ENCODE results near the gene KCNJ1. TPM values are rescaled to one million over a fixed set of nuclear protein-coding genes. Genes with fewer than 3 reads are reported as not detected.

Gene KCNJ1
- total RNA-seq, 1 experiment from 2014 or later, result not detected

DNA sequence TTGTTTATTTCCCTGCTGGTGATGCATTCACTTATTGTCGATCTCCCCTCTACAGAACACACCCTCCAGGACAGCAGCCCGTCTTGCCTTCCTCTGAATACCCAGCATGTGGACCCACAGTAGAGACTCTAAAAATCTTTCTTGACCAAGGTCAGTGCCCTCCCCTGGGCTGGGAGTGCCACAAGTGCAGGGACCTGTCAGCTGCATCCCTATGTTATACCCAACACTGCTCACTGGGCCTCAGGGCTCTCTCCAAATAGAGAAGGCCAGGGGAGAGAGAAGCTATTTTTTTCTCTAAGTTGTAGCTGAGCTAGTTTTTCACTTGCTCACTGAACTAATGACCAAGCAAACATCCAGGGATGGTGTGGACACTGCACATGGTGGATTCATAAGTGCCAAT is 9.8 kb downstream of the KCNJ1 start:
- no peaks in the 10 kb centered on the region for H3K9me2 ChIP-seq (replicated peaks; ENCODE audit: low read length)
- no peaks in the 10 kb centered on the region for H3K9me3 ChIP-seq (ENCODE audit: low read length)
- CTCF ChIA-PET, result no interaction called here
- DNase-seq (no peak), ATAC-seq (no peak)
- intact Hi-C loops (cut with micrococcal nuclease), result no loop called here
- no peak overlapping the region for H3K27ac ChIP-seq (ENCODE audit: low read length)
- H3K27me3 ChIP-seq (ENCODE audit: low read length), result peaks cover 5% of the 10 kb centered on the region; the same call in 1 of the 2 replicates
- BruUV-seq (replicated peaks), result no TSS peak
- no peaks in the 10 kb centered on the region for H3K79me2 ChIP-seq (ENCODE audit: low read length)
- H3F3A ChIP-seq (ENCODE audit: low read length, unreplicated experiment), result no peaks in the 10 kb centered on the region
- H2AFZ ChIP-seq (ENCODE audit: low read length), result no peak overlapping the region
- no peaks in the 10 kb centered on the region for H3K4me1 ChIP-seq (ENCODE audit: insufficient read depth, low read length)
- no peaks in the 10 kb centered on the region for H4K20me1 ChIP-seq (ENCODE audit: low read length)
- TF ChIP-seq EZH2phosphoT487 (IDR thresholded peaks at IDR 0.05; ENCODE audit: borderline replicate concordance, low read length) (no peak), CTCF (conservative IDR thresholded peaks at IDR 0.05; ENCODE audit: low read depth, low read length) (no peak), EZH2 (IDR thresholded peaks at IDR 0.05; ENCODE audit: low read length, unreplicated experiment) (no peak)
- H3K4me2 ChIP-seq (ENCODE audit: low read length), result no peak overlapping the region
- no peak overlapping the region for H3K4me3 ChIP-seq (ENCODE audit: low read length)
- POLR2A ChIA-PET (ENCODE audit: unreplicated experiment), result interaction anchor here (0.6 kb wide), 1 partner anchor 12 kb away, joined by 4 read pairs; no protein-coding TSS in a partner anchor
- no peaks in the 10 kb centered on the region for H3K36me3 ChIP-seq (ENCODE audit: low read depth, low read length)
- no peak overlapping the region for H3K9ac ChIP-seq (ENCODE audit: low read length)

DNA sequence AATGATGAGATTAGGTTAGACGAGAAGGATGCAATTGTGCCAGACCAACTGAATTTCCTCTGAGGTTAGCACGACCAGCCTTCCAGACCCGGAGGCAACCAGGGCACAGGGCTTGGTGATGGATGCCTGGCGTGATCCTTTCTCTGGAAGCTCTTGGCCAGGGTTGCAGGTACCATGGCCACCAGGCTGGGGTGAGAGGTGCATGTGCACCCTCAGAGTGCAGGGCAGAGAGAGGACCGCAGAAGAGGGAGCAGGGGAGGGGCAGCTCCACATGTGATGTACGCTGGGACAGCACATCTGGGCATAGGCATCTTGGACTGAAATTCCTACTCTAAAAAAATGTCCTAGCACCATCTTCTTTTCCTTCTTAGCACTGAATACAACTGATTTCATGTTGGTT is 10.9 kb downstream of the KCNJ1 start:
- Histone ChIP-seq H3K79me2 (ENCODE audit: low read length) (no peaks in the 10 kb centered on the region), H2AFZ (ENCODE audit: low read length) (no peak overlapping the region)

More for the DNA sequence above, 10.9 kb downstream of the KCNJ1 start:
- no peak overlapping the region for H3K4me3 ChIP-seq (ENCODE audit: low read length)
- ATAC-seq (no peak), DNase-seq (no peak)
- H4K20me1 ChIP-seq (ENCODE audit: low read length), result no peaks in the 10 kb centered on the region
- H3K4me1 ChIP-seq (ENCODE audit: insufficient read depth, low read length), result no peaks in the 10 kb centered on the region
- intact Hi-C loops (cut with micrococcal nuclease), result no loop called here
- H3K4me2 ChIP-seq (ENCODE audit: low read length), result no peak overlapping the region
- no peaks in the 10 kb centered on the region for H3K9me3 ChIP-seq (ENCODE audit: low read length)
- no peaks in the 10 kb centered on the region for H3K36me3 ChIP-seq (ENCODE audit: low read depth, low read length)
- H3K9me2 ChIP-seq (replicated peaks; ENCODE audit: low read length), result no peaks in the 10 kb centered on the region
- H3K9ac ChIP-seq (ENCODE audit: low read length), result no peak overlapping the region
- ChIA-PET CTCF (no interaction called here), POLR2A (ENCODE audit: unreplicated experiment) (no interaction called here)
- no peak overlapping the region for H3K27ac ChIP-seq (ENCODE audit: low read length)
- TF ChIP-seq EZH2phosphoT487 (IDR thresholded peaks at IDR 0.05; ENCODE audit: borderline replicate concordance, low read length) (no peak), CTCF (conservative IDR thresholded peaks at IDR 0.05; ENCODE audit: low read depth, low read length) (no peak), EZH2 (IDR thresholded peaks at IDR 0.05; ENCODE audit: low read length, unreplicated experiment) (no peak)
- H3F3A ChIP-seq (ENCODE audit: low read length, unreplicated experiment), result no peaks in the 10 kb centered on the region
- H3K27me3 ChIP-seq (ENCODE audit: low read length), result peaks cover 5% of the 10 kb centered on the region; the same call in 1 of the 2 replicates
- no TSS peak for BruUV-seq (replicated peaks)
